Measurements from ENCODE around the gene KRT77.

Gene KRT77

GRCh38 chr12:52730383-52730782, 27.1 kb upstream of the KRT77 start:
- Histone ChIP-seq H3K27ac (ENCODE audit: low read length, poor library complexity, severe bottlenecking) (no peak overlapping the region), H3K79me1 (replicated peaks; ENCODE audit: low read length, poor library complexity, severe bottlenecking) (no peaks in the 10 kb centered on the region), H2BK5ac (ENCODE audit: low read depth, low read length, poor library complexity, severe bottlenecking) (no peak overlapping the region), H4K91ac (ENCODE audit: low read length) (no peak overlapping the region), H2AFZ (ENCODE audit: low read depth, low read length) (no peak overlapping the region), H3K18ac (ENCODE audit: low read depth in 1 of 2, low read length in 2 of 2) (no peak overlapping the region), H3K23ac (ENCODE audit: low read length in 2 of 2) (no peak overlapping the region), H3K9me3 (ENCODE audit: control insufficient read depth, low read length) (peaks cover 4% of the 10 kb centered on the region), H3K36me3 (ENCODE audit: control insufficient read depth in 1 of 2, insufficient read depth in 2 of 2, low read depth in 1 of 2, low read length in 2 of 2) (no peaks in the 10 kb centered on the region), H3K27me3 (ENCODE audit: control insufficient read depth in 1 of 2, insufficient read depth in 1 of 2, low read length in 2 of 2) (peaks cover 30 to 87% of the 10 kb centered on the region in 2 experiments), H3K4me2 (ENCODE audit: low read length, poor library complexity, severe bottlenecking) (no peak overlapping the region), H3K4me3 (ENCODE audit: insufficient read depth in 1 of 2, low read depth in 1 of 2, low read length in 2 of 2) (no peak overlapping the region), H3K14ac (ENCODE audit: low read length in 2 of 2) (no peak overlapping the region), H2BK12ac (ENCODE audit: low read length in 2 of 2) (no peak overlapping the region), H3K4ac (ENCODE audit: low read depth in 1 of 2, low read length in 2 of 2) (no peak overlapping the region), H2BK15ac (ENCODE audit: low read depth, poor library complexity, severe bottlenecking) (no peak overlapping the region), H2AK5ac (ENCODE audit: low read length, severe bottlenecking) (no peak overlapping the region), H2BK120ac (ENCODE audit: low read depth, low read length) (no peak overlapping the region), H4K8ac (ENCODE audit: low read length) (no peak overlapping the region), H3K4me1 (ENCODE audit: control insufficient read depth, insufficient read depth, low read depth, low read length) (no peaks in the 10 kb centered on the region), H3K9ac (ENCODE audit: low read length) (no peak overlapping the region)
- 85% methylated on average over 13 of the region's 13 CpGs for WGBS
- DNase-seq: no peak

DNA sequence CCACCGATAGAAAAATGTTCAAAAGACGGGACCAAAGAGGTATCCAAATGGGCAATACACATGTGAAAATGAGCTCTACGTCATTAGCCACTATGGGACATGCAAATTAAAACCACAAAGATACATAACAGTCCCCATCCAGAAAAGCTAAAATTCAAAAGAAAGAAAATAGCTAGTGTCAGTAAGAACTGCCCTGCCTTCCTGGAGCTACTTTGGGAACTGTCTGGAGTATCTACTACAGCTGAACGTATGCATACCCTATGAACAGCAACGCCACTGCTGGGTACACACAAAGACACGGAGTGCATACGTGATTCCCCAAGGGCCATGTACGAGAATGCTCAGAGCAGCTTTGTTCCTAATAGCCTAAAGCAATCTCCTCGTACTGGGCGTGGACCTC, 25.8 kb upstream of the KRT77 start:
- Histone ChIP-seq H2BK15ac (ENCODE audit: low read depth, poor library complexity, severe bottlenecking) (no peak overlapping the region), H3K4me1 (ENCODE audit: control insufficient read depth, insufficient read depth, low read depth, low read length) (no peaks in the 10 kb centered on the region), H2AFZ (ENCODE audit: low read depth, low read length) (no peak overlapping the region), H3K9me3 (ENCODE audit: control insufficient read depth, low read length) (peaks cover 4% of the 10 kb centered on the region), H3K23ac (ENCODE audit: low read length in 2 of 2) (no peak overlapping the region), H4K8ac (ENCODE audit: low read length) (no peak overlapping the region), H3K18ac (ENCODE audit: low read depth in 1 of 2, low read length in 2 of 2) (no peak overlapping the region), H3K9ac (ENCODE audit: low read length) (no peak overlapping the region), H3K14ac (ENCODE audit: low read length in 2 of 2) (no peak overlapping the region), H4K91ac (ENCODE audit: low read length) (no peak overlapping the region), H3K27me3 (ENCODE audit: control insufficient read depth in 1 of 2, insufficient read depth in 1 of 2, low read length in 2 of 2) (peaks cover 24 to 89% of the 10 kb centered on the region in 2 experiments), H2BK120ac (ENCODE audit: low read depth, low read length) (no peak overlapping the region), H2BK12ac (ENCODE audit: low read length in 2 of 2) (no peak overlapping the region), H3K4me3 (ENCODE audit: insufficient read depth in 1 of 2, low read depth in 1 of 2, low read length in 2 of 2) (no peak overlapping the region), H3K36me3 (ENCODE audit: control insufficient read depth in 1 of 2, insufficient read depth in 2 of 2, low read depth in 1 of 2, low read length in 2 of 2) (no peaks in the 10 kb centered on the region), H3K4me2 (ENCODE audit: low read length, poor library complexity, severe bottlenecking) (no peak overlapping the region), H3K27ac (ENCODE audit: low read length, poor library complexity, severe bottlenecking) (no peak overlapping the region), H2BK5ac (ENCODE audit: low read depth, low read length, poor library complexity, severe bottlenecking) (no peak overlapping the region), H3K4ac (ENCODE audit: low read depth in 1 of 2, low read length in 2 of 2) (no peak overlapping the region), H2AK5ac (ENCODE audit: low read length, severe bottlenecking) (no peak overlapping the region), H3K79me1 (replicated peaks; ENCODE audit: low read length, poor library complexity, severe bottlenecking) (no peaks in the 10 kb centered on the region)
- 72% methylated on average over 10 of the region's 10 CpGs for WGBS
- no peak for DNase-seq

GRCh38 chr12:52728374-52728773, 25.1 kb upstream of the KRT77 start:
- Histone ChIP-seq H2BK12ac (ENCODE audit: low read length in 2 of 2) (no peak overlapping the region), H4K91ac (ENCODE audit: low read length) (no peak overlapping the region), H2BK15ac (ENCODE audit: low read depth, poor library complexity, severe bottlenecking) (no peak overlapping the region), H2AK5ac (ENCODE audit: low read length, severe bottlenecking) (no peak overlapping the region), H3K36me3 (ENCODE audit: control insufficient read depth in 1 of 2, insufficient read depth in 2 of 2, low read depth in 1 of 2, low read length in 2 of 2) (no peaks in the 10 kb centered on the region), H3K79me1 (replicated peaks; ENCODE audit: low read length, poor library complexity, severe bottlenecking) (no peaks in the 10 kb centered on the region), H3K23ac (ENCODE audit: low read length in 2 of 2) (no peak overlapping the region), H3K27me3 (ENCODE audit: control insufficient read depth in 1 of 2, insufficient read depth in 1 of 2, low read length in 2 of 2) (peaks cover 20 to 82% of the 10 kb centered on the region in 2 experiments), H2BK120ac (ENCODE audit: low read depth, low read length) (no peak overlapping the region), H3K4me1 (ENCODE audit: control insufficient read depth, insufficient read depth, low read depth, low read length) (no peaks in the 10 kb centered on the region), H3K14ac (ENCODE audit: low read length in 2 of 2) (no peak overlapping the region), H2AFZ (ENCODE audit: low read depth, low read length) (no peak overlapping the region), H4K8ac (ENCODE audit: low read length) (no peak overlapping the region), H3K4me3 (ENCODE audit: insufficient read depth in 1 of 2, low read depth in 1 of 2, low read length in 2 of 2) (no peak overlapping the region), H3K9me3 (ENCODE audit: control insufficient read depth, low read length) (peaks cover 4% of the 10 kb centered on the region), H2BK5ac (ENCODE audit: low read depth, low read length, poor library complexity, severe bottlenecking) (no peak overlapping the region), H3K18ac (ENCODE audit: low read depth in 1 of 2, low read length in 2 of 2) (no peak overlapping the region), H3K4ac (ENCODE audit: low read depth in 1 of 2, low read length in 2 of 2) (no peak overlapping the region), H3K4me2 (ENCODE audit: low read length, poor library complexity, severe bottlenecking) (no peak overlapping the region), H3K27ac (ENCODE audit: low read length, poor library complexity, severe bottlenecking) (no peak overlapping the region), H3K9ac (ENCODE audit: low read length) (no peak overlapping the region)
- DNase-seq: no peak
- WGBS: 71% methylated on average over 2 of the region's 2 CpGs

DNA sequence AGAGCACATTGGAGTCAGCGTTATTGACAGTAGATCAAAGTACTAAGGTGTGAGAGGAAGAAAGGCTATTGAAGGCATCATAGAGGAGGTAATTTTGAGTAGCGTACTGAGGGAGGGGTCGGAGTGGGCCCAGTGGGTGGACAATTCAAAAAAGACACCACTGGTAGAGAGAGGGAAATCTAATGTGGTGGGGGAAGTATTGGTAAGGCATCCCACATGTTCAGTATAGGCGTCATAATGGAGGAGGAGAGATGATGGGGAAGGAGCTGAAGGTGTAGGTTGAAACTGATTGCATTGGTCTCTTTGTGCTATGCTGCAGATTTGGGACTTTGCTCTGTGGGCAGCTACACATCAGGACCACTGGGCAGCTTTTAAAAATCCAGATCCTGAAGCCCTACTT, 23.7 kb upstream of the KRT77 start:
- Histone ChIP-seq H3K27me3 (ENCODE audit: control insufficient read depth in 1 of 2, insufficient read depth in 1 of 2, low read length in 2 of 2) (peaks cover 24 to 88% of the 10 kb centered on the region in 2 experiments), H3K9ac (ENCODE audit: low read length) (no peak overlapping the region), H3K18ac (ENCODE audit: low read depth in 1 of 2, low read length in 2 of 2) (no peak overlapping the region), H4K8ac (ENCODE audit: low read length) (no peak overlapping the region), H3K79me1 (replicated peaks; ENCODE audit: low read length, poor library complexity, severe bottlenecking) (no peaks in the 10 kb centered on the region), H3K4me3 (ENCODE audit: insufficient read depth in 1 of 2, low read depth in 1 of 2, low read length in 2 of 2) (no peak overlapping the region), H2BK15ac (ENCODE audit: low read depth, poor library complexity, severe bottlenecking) (no peak overlapping the region), H4K91ac (ENCODE audit: low read length) (no peak overlapping the region), H3K14ac (ENCODE audit: low read length in 2 of 2) (no peak overlapping the region), H3K4me1 (ENCODE audit: control insufficient read depth, insufficient read depth, low read depth, low read length) (no peaks in the 10 kb centered on the region), H2BK12ac (ENCODE audit: low read length in 2 of 2) (no peak overlapping the region), H2AK5ac (ENCODE audit: low read length, severe bottlenecking) (no peak overlapping the region), H2AFZ (ENCODE audit: low read depth, low read length) (no peak overlapping the region), H3K4ac (ENCODE audit: low read depth in 1 of 2, low read length in 2 of 2) (no peak overlapping the region), H2BK5ac (ENCODE audit: low read depth, low read length, poor library complexity, severe bottlenecking) (no peak overlapping the region), H2BK120ac (ENCODE audit: low read depth, low read length) (no peak overlapping the region), H3K9me3 (ENCODE audit: control insufficient read depth, low read length) (peaks cover 4% of the 10 kb centered on the region), H3K23ac (ENCODE audit: low read length in 2 of 2) (no peak overlapping the region), H3K27ac (ENCODE audit: low read length, poor library complexity, severe bottlenecking) (no peak overlapping the region), H3K4me2 (ENCODE audit: low read length, poor library complexity, severe bottlenecking) (no peak overlapping the region), H3K36me3 (ENCODE audit: control insufficient read depth in 1 of 2, insufficient read depth in 2 of 2, low read depth in 1 of 2, low read length in 2 of 2) (no peaks in the 10 kb centered on the region)
- WGBS: 76% methylated on average over 4 of the region's 4 CpGs
- no peak for DNase-seq

Measured in mesenchymal stem cell (in vitro differentiated cells and primary cell).